Progenitor cell of endocrine pancreas (in vitro differentiated cells): ENCODE data around the gene SCAANT1. TPM values are rescaled to one million over a fixed set of nuclear protein-coding genes. Genes with fewer than 3 reads are reported as not detected.

ENCODE experiments used
- DNase-seq: peaks from one replicate; pipeline ENCODE4 v3.0.0; 2021; ENCODE audit warnings: low spot score; ENCODE audit not compliant: unreplicated experiment
- H3K27ac Mint-ChIP-seq: 2 replicates; pipeline ENCODE4 v1.8.0; 2021; ENCODE audit warnings: mild to moderate bottlenecking, moderate library complexity, mixed read lengths
- H3K27me3 Mint-ChIP-seq: 2 replicates; pipeline ENCODE4 v1.8.0; 2021; ENCODE audit warnings: mixed read lengths
- H3K36me3 Mint-ChIP-seq: 2 replicates; pipeline ENCODE4 v1.8.0; 2022; ENCODE audit warnings: mixed read lengths; ENCODE audit not compliant: insufficient read depth
- H3K4me1 Mint-ChIP-seq: 2 replicates; pipeline ENCODE4 v1.8.0; 2021; ENCODE audit warnings: low read depth, mixed read lengths
- H3K4me3 Mint-ChIP-seq: 2 replicates; pipeline ENCODE4 v1.8.0; 2021; ENCODE audit warnings: low read depth, mild to moderate bottlenecking, moderate library complexity, mixed read lengths
- H3K9me3 Mint-ChIP-seq: 2 replicates; pipeline ENCODE4 v1.8.0; 2021; ENCODE audit warnings: low read depth, mixed read lengths
- total RNA-seq: library from RNA; stranded (reverse); gene quantifications from 2 replicates; pipeline ENCODE4 v1.2.1, GENCODE V29; 2021
- TF ChIP-seq, protein P1 (sequence below): fragments of 200-600 bp; sonication (generic); IDR thresholded peaks from one replicate; pipeline ENCODE4 v1.5.0; 2021; ENCODE audit warnings: antibody characterized with exemption, mild to moderate bottlenecking; ENCODE audit not compliant: unreplicated experiment

SCAANT1 gene
- total RNA-seq, 1 donor from 2014 or later, result not detected

DNA sequence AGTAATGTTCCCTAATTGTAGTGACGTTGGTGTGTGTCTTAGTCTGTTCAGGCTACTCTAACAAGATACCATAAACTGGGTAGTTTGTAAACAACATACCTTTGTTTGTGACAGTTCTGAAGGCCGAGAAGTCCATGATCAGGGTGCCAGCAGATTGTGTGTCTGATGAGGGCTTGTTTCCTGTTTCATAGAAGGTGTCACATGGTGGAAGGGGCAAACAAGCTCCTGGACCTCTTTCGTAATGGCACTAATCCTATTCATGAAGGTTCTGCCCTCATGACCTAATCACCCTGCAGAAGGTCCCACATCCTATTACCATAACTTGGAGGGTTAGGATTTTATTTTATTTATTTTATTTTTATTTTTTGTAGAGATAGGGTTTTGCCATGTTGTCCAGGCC lies 37.4 kb downstream of the SCAANT1 start:
- Mint-ChIP-seq H3K27me3 (no peaks in the 10 kb centered on the region), H3K4me3 (no peak overlapping the region), H3K4me1 (peaks cover 32% of the 10 kb centered on the region), H3K36me3 (no peaks in the 10 kb centered on the region), H3K9me3 (no peaks in the 10 kb centered on the region), H3K27ac (no peak overlapping the region)
- no peak for DNase-seq
- TF ChIP-seq, protein P1, sequence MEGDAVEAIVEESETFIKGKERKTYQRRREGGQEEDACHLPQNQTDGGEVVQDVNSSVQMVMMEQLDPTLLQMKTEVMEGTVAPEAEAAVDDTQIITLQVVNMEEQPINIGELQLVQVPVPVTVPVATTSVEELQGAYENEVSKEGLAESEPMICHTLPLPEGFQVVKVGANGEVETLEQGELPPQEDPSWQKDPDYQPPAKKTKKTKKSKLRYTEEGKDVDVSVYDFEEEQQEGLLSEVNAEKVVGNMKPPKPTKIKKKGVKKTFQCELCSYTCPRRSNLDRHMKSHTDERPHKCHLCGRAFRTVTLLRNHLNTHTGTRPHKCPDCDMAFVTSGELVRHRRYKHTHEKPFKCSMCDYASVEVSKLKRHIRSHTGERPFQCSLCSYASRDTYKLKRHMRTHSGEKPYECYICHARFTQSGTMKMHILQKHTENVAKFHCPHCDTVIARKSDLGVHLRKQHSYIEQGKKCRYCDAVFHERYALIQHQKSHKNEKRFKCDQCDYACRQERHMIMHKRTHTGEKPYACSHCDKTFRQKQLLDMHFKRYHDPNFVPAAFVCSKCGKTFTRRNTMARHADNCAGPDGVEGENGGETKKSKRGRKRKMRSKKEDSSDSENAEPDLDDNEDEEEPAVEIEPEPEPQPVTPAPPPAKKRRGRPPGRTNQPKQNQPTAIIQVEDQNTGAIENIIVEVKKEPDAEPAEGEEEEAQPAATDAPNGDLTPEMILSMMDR, result no peak

DNA sequence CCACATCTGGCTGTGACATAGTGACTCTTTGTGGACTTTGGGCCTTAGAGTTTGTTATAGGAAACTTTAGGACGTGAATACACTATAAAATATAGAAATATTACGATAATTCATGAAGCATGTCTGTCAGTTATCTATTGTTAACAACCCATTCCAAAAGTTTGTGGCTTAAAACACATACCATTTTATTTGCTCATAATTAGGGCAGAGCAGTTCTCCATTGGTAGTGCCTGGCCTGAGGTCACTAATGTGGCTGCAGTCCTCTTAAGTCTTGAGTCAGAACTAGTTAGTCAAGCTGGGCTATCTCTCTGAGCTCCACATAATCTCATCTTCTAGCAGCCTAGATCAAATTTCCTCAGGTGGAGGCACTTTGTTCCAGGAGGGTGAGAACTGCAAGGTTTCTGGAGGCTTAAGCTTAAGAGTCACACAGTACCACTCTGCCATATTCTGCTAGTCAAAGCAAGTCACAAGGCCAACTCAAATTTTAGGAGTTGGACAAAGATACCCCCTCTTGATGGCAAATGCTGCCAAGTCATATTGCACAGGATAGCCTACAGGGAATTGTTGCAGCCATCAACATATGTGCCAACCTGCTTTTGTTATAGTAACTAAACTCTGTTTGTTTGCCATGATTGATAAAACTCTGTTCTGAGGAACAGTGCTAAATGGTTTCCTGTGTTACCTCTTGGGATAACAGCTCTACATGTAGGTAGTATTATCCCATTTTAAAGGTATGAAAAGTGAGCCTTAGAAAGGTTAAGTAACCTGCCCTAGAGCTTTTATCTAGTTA lies 39.9 kb downstream of the SCAANT1 start:
- Mint-ChIP-seq H3K9me3 (no peaks in the 10 kb centered on the region), H3K4me1 (peaks cover 22% of the 10 kb centered on the region), H3K27me3 (no peaks in the 10 kb centered on the region), H3K4me3 (no peak overlapping the region), H3K36me3 (peaks cover 2% of the 10 kb centered on the region), H3K27ac (no peak overlapping the region)
- no peak for DNase-seq
- TF ChIP-seq, protein P1, result no peak

DNA sequence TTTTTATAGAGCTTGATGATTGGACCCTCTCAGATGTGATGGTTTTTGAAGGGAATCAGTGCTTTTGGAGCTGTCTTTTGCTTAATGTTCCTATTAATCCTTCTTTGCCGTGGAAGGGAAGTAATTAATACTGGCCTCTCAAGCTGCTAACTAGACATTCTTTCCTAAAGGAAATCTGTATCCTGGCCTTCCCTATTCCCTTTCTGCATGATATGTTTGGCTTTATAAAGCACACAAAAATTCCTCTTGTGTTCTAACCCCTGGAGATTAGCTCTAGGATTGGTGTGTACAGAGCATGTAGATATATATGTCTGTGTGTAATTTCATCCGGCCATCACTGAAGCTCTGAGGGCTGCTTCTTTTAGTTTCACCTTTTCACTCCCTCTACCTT lies 41.6 kb downstream of the SCAANT1 start:
- Mint-ChIP-seq H3K4me3 (no peak overlapping the region), H3K4me1 (peaks cover 16% of the 10 kb centered on the region), H3K9me3 (no peaks in the 10 kb centered on the region), H3K36me3 (peaks cover 8% of the 10 kb centered on the region), H3K27me3 (no peaks in the 10 kb centered on the region), H3K27ac (no peak overlapping the region)
- no peak for DNase-seq
- TF ChIP-seq, protein P1, result no peak

DNA sequence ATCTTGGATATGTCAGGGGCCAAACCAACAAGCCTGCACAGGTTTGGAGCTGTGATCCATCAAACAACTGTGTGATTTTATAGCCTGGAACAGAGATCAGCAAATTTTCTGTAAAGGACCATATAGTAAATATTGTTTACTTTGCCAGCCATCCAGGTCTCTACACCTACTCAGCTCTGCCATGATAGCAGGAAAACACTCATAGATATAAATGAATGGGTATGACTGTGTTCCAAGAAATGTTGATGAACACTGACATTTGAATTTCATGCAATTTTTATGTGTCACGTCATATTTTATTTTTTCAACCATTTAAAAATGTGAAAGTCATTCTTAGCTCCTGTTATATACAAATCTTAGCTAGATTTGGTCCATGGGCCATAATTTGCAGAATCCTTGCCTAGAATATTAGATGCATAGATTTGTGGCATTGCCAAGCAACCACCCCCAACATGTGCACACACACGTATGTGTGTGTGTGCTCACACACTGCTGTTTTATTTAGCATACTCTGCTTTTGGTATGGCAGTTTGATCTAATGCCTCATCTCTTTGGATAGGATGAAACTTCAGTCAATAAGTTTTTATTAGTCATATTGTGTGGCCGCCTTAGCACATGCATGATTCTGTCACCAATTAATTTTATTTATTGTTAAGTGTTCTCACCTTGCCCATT lies 42.1 kb downstream of the SCAANT1 start:
- H3K9me3 Mint-ChIP-seq, result no peaks in the 10 kb centered on the region
- no peak overlapping the region for H3K4me3 Mint-ChIP-seq
- H3K27ac Mint-ChIP-seq, result no peak overlapping the region
- H3K36me3 Mint-ChIP-seq, result peaks cover 10% of the 10 kb centered on the region
- no peaks in the 10 kb centered on the region for H3K27me3 Mint-ChIP-seq
- TF ChIP-seq, protein P1, result no peak
- DNase-seq, result no peak
- H3K4me1 Mint-ChIP-seq, result peaks cover 16% of the 10 kb centered on the region

DNA sequence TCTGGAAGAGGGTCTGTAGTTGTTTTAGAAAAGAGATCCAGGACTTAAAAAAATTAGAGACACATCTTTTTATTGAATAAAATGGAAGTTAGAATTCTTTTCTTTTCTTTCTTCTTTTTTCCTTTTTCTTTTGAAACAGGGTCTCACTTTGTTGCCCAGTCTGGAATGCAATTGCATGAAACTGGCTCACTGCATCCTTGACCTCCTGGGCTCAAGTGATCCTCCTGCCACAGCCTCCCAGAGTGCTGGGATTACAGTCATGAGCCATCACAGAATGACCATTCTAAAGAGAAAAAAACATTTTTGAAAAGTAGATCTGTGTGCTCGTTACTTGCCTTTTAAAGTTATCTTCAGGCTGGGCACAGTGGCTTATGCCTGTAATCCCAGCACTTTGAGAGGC lies 45.0 kb downstream of the SCAANT1 start:
- H3K4me1 Mint-ChIP-seq, result peaks cover 23% of the 10 kb centered on the region
- H3K36me3 Mint-ChIP-seq, result peaks cover 10% of the 10 kb centered on the region
- no peaks in the 10 kb centered on the region for H3K9me3 Mint-ChIP-seq
- no peak overlapping the region for H3K4me3 Mint-ChIP-seq
- H3K27ac Mint-ChIP-seq, result no peak overlapping the region
- DNase-seq, result no peak
- TF ChIP-seq, protein P1, result no peak
- no peaks in the 10 kb centered on the region for H3K27me3 Mint-ChIP-seq
